ENCODE measurements around the gene CKM.
A peak's percentile ranks its signal among the peaks of the same experiment; 100 is the strongest.
"Not testable (repeated sequence)": the region's sequence is repeated elsewhere in the genome, so short reads cannot be mapped to it uniquely, and the experiment has no call there.

CKM gene

DNA sequence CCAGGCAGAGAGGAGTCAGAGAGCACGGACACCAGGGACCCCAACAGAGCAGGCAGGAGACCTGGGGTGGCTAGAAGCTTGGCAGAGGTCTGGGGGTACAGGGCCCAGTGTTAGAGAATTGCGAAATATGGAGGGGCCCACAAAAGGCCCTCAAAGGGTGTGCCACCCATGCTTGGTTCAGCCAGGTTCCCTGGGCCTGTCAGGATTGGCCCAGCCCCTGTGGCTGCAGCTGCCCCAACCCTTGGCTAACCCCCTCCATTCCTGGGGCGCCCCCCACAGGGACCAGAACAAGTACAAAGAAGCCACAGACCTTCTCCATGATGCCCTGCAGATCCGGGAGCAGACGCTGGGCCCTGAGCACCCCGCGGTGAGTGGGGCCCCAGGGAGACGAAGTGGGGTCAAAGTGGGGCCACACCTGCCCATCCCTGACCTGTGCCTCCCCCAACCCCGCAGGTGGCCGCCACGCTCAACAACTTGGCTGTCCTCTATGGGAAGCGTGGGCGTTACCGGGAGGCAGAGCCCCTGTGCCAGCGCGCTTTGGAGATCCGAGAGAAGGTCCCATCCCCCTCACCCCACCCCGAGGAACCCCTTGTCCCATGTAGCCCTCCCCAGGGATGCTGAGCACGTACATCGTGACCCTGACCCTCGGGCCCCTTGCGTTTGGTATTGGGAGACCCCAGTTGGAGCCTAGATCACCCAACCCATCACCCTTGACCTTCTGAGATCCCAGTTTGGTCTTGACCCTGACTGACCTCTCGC, 25.9 kb upstream of the CKM start:
- no peak for DNase-seq

- no peak for DNase-seq
Observed at GRCh38 chr19:45347570-45348366, 25.1 kb upstream of the CKM start.

DNA sequence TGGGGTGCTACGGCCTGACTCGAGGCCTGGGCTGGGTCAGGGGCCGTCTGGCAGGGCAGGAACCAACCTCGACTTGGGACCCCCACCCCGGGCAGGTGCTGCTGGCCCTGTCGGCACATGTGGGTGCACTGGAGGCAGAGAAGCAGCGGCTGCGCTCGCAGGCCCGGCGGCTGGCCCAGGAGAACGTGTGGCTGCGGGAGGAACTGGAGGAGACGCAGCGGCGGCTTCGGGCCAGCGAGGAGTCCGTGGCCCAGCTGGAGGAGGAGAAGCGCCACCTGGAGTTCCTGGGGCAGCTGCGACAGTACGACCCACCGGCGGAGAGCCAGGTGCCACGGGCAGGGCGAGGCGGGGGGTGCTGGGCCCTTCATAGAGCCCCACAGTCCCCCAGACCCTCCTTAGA, 23.8 kb upstream of the CKM start:
- no peak for DNase-seq

- no peak for DNase-seq
Observed at GRCh38 chr19:45345506-45345860, 22.8 kb upstream of the CKM start.

DNA sequence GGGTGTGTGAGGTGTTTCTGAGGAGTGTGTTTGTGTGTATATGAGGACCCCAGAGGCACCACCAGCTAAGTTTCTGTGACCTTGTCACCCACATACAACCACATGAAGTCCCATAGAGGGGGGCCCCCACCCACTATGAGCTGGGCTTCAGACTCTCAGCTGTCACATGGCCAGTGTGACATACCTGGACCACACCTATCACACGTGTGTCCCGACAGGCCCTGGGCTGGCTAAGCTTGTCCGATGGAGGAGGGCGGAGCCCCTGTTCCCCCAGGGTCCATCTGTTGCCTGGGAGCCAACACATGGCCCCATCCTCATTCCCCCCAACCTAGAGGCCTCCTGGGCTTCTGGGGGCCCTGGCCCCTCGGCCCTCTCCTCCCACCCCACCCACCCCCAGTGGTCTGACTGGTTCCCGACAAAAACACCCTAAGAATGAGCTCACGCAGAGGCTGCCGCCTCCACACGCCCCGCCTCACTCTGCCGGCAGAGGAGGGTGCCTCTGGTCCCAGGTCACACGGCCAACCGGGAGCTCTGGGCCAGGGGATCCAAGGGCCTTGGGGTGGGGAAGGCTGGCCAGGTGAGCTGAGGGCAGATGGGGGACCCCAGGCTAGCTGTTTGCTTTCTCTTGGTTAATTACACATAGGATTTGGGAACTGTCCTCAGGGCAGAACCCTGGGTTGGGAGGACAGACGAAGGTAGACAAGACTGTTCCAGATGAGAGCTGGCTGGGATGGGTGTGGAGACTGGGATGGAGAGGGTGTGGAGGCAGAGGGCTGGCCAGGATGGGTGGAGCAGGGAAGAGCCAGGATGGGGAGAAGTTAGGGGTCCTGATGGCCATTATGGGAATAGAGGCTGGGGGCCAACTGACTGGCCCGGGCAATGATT, 22.2 kb upstream of the CKM start:
- DNase-seq, result no peak

- no peak for DNase-seq
Observed at GRCh38 chr19:45342911-45343310, 20.2 kb upstream of the CKM start.

GRCh38 chr19:45340899-45341453, 18.3 kb upstream of the CKM start:
- DNase-seq, result no peak

GRCh38 chr19:45340232-45340898, 17.7 kb upstream of the CKM start, which contains the start of gene KLC3:
Gene KLC3, plus strand, starts transcription at chr19:45340750. Its CDS starts 4,792 bp downstream, at chr19:45345542.
- DNase-seq, result peak; percentile 8

DNA sequence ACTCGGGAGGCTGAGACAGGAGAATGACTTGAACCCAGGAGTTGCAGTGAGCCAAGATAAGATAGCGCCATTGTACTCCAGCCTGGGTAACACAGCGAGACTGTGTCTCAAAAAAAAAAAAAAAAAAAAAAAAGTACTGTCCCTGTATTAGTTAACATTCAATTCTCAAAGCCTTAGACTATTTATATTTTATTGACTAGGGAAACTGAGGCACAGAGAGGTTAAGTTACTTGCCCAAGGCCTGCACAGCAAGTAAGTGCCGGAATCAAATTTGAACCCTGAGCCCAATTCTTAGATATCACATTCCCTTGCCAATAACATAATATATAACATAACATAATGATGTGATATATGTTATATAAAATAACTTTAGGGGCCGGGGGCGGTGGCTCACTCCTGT, 17.0 kb upstream of the CKM start:
- no peak for DNase-seq

DNA sequence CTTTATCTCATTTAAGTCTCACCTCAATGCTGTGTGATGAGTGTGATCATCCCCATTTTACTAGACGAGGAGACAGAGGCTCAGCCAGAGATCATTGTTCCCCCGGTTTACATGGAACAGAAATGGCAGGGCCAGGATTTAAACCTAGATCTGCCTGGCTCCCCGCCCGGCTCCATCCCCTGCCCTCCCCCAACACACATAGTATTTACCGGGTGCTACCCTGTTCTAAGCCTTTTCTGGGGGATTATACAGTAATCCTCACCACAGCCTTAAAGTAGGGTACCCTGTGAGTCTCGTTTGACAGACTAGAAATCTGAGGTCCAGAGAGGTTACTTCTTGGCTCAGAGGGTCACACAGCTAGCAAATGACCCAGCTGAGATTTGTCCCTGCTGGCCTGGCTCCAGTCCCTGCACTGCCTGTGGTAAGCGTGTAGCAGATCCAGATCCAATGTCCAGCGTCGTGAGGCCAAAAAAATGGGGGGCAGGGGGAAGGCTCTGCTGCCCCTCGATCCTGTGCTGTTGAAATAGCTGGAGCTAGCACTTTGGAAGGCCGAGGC, 14.1 kb upstream of the CKM start:
- no peak for DNase-seq

DNA sequence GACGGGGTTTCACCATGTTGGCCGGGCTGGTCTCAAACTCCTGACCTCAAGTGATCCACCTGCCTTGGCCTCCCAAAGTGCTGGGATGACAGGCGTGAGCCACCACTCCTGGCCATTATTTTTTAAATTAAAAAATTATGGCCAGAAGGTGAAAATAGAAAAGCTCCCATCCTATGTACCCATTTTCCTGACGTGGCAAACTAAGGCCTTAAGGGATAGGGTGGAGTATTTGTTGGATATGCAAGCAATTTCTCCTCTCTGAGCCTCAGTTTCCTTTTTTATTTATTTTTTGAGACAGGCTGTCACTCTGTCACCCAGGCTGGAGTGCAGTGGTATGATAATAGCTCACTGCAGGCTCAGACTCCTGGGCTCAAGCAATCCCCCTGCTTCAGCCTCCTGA, 12.2 kb upstream of the CKM start:
- DNase-seq, result not testable (repeated sequence)

- no peak for DNase-seq
Observed at GRCh38 chr19:45333609-45334303, 11.1 kb upstream of the CKM start.

DNA sequence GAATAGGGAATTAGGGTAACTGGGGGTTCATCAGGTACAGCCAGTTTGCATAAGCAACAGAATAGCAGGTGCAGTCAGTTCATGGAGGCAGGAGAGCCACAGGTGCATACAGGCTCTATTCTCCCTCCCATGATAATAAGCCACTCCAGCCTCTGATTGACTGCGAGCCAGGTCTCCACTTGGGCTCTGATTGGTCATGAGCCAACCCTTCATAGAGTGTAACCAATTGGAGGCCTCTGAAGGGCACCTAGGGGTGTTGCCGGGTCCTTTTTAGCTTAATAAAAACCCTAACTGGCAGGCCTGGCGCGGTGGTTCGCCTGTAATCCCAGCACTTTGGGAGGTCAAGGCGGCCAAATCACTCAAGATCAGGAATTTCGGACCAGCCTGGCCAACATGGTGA, 8.7 kb upstream of the CKM start:
- DNase-seq, result peak; percentile 95

DNA sequence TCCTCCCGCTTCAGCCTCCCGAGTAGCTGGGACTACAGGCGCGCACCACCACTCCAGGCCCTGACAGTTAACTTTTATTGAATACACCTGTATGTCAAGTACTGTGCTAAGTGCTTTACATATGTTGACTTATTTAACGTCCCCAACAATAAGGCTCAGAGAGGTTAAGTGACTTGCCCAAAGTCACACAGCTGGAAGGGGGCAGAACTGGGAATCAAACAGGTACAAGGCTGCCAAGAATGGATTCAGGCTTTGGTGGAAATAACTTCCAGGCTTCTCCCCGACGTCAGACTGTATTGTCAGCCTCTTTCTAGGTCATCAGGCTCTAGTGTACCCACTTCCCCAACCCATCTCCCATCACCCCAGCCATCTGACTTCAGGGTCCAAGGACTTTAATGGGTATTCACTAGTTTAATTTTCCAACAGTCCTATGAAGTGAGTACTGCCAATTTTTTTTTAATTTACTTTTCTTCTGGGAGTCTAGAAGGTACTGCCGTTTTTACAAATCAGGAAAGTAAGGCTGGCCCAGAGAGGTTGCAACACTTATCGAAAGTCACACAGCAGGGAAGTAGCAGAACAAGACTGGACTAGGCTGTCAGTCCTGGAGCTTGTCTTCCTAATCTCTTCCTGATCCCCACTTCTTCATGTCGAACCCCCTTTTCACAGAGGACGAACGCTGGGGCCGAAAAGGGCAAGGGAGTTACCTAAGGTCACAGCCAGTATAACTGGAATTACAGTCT, 4.9 kb upstream of the CKM start:
- DNase-seq, result no peak

- no peak for DNase-seq
Observed at GRCh38 chr19:45324349-45324907, 1.8 kb upstream of the CKM start.

- DNase-seq, result no peak
Observed at GRCh38 chr19:45323671-45324081, 1.0 kb upstream of the CKM start.

DNA sequence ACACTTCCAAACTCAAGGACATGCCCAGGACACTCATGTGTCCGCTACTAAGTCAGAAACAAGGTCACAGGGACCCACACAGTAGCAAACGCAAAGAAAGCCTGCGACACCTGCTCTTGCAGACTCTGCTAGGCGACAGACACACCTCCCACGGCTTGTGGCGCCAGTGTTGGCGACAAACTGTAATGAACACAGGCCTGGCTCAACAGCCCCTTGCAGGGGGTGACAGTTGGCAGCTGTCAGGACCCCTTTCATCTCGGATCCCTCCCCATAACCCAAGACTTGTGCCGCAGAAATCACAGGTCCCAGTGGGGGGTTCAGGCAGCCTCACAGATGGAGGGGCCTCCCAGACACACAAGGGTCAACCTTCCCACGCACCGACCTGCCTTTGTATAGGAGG, 364 bp downstream of the CKM start:
- DNase-seq, result peak; percentile 38

DNA sequence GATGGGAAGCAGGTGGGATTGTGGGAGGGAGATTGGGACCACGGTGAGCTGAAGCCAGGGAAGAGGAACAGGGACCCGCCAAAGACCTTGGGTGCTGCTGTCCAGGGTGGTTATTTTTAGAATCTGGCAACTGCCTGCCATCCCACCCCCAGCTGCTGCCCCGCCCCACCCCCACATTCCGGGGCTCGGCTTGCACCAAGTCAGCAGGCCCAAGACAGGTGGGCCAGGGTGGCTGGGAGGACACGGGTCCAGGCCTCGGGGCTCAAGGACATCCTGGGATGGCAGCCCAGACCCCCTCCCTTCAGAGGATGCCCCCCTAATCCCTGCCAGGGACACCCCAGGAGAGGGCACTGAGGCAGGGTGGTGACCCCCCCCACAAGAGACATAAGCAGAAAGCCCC, 827 bp downstream of the CKM start:
- DNase-seq, result no peak

- DNase-seq, result no peak
Observed at GRCh38 chr19:45320997-45321775, 1.5 kb downstream of the CKM start.

DNA sequence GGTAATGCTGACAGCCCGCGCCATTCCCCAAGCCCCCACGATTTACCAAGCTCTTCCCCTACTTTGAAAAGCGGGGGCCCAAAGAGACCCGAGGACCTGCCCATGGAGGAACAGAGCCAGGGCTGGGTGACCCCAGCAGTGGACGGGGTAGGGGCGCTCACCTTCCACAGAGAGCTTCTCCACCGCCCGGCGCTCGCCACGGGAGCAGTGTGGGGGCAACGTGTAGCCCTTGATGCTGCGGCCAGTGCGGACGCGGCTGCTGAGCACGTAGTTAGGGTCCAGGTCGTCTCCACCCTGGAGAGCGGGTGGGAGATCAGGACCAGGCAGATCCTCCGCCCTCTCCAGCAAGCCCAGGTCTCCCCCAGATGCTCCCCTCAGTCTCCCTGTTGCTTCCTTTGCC, 7.4 kb downstream of the CKM start:
- DNase-seq, result no peak

Data from DMS153 (cell line).